ENCODE measurements around the gene PBX1.

Gene PBX1

DNA sequence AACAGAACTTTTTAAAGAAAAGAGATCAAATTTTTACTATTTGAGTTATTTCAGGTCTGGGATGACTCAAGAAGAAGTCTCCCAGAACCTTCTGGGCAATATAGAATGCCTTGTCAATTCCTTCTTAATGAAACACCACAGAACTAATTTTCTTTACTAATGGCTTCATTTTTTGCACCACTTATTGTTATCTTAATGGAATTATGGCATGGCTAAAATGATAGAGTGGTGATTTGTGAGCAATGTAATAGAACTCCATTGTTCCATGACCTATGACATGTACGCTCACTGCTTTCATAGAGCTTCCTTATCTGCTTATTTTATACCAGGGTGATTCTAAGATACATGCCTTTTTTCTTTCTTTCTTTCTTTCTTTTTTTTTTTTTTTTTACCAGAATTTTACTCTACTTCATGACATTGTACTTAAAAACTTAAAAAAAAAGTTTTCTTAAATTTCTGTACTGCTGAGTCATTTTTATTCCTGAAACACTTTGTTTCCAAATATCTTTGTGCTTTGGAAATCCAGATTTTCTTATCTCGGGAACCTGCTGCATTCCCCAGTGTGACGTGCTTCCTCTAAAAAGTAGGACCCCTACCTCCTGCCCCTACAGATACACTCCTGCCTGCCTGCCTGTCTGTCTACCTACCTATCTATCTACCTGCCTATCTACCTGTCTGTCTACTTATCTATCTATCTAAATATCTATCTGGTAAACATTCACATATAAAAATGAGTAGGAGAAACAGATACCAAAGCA, 284.9 kb downstream of the PBX1 start:
- no peak for DNase-seq

DNA sequence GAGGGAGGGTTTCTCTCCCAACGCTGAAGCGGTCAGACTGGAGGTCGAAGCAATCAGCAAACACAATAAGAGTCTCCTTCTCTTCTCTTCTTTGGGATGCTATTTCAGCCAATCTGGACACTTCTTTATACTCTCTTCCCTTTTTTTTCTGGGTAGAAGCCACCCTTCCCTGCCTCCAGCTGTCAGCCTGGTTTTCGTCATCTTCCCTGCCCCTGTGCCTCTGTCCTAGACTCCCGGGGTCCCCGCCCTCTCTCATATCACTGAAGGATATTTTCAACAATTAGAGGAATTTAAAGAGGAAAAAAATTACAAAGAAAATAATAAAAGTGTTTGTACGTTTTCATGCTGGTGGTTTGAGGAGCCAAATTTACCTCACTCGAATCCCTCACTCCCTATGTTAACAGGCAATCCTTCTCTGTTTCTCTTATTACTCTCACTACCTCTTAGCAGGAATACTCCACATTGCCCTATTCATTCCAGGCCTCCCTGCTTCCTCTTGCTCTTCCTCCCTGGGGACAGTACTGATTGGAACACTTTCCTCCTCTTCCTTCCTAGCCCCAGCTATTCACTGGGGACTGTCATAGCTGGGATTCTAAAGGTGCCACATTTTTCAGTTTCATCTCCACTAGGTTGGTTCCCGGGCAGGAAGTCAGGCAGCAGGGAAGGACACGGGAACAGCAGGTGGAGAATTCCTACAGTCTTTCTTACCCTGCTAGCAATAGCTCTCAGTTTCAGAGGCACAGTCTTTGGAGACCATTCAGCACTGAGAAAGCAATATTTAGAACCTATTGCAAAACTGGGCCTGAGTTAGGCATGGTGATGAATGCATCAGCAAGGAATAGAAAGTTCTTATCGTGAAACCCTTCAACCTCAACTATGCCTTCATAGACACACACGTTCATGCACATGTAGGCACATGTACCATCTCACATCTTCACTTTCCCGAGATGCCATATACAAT, 288.0 kb downstream of the PBX1 start:
- DNase-seq = no peak

DNA sequence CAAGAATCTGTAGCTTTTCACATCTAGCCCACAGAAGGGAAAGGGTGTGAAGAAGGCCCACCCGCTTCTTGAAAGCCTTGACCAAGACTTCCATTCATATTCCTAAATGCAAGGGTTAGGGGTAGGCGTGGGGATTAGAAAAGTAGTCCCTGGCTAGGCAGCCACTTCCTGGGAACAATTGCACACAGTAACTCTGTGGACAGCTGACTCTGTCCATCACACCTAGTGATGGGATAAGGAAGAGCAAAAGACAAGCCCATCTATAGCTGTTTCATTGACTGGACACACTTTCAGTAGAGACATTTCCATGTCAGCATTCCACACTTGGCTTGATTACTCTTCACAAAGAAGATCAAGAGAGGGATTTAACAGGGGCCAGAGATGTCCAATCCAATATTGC, 294.2 kb downstream of the PBX1 start:
- no peak for DNase-seq

DNA sequence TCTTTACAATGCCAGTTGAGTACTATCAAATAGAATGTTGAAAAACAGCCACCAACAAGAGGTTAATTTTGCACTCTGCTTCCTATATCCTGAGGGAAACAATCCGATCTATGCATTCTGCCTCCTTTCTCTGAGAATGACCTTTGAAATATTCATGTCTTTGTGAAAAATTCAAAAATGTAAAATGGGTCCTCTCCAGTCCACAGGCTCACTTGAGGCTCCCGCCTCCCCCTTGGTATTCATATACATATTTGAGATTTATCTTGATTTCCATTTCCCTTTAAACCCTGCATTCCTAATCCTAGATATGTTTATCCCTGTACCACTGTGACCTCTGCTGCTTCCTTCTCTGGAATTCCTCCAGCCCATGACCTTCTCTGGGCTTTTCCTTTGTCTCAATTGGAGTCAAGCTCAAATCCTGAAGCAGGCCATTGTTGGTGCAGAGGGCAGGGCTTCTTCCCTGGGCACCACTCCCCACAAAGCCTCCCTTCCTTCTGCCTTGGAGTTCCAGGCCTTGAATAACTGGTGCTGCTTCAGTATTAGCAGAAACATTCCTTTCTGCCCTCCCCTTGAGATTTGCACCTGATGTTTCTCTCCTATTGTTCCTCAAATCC, 296.8 kb downstream of the PBX1 start:
- no peak for DNase-seq

DNA sequence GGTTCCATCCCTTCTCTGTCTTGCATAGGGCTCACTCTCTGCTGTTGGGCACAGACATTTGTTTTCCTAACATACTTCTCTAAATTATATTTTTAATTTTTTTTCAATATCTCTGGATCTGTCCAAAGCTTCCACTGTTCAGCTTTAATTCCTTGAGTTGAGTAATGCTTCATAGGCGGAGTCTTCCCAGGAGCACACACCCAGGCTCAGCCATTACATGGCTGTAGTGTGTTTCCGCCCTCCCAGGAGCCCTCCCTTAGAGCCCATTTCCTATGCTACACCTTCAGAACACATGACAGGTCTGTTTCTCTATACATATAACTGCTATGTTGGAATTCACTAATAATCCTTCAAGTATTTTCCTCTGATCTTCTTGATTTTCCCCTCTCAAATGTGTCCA, 297.4 kb downstream of the PBX1 start:
- DNase-seq = no peak

DNA sequence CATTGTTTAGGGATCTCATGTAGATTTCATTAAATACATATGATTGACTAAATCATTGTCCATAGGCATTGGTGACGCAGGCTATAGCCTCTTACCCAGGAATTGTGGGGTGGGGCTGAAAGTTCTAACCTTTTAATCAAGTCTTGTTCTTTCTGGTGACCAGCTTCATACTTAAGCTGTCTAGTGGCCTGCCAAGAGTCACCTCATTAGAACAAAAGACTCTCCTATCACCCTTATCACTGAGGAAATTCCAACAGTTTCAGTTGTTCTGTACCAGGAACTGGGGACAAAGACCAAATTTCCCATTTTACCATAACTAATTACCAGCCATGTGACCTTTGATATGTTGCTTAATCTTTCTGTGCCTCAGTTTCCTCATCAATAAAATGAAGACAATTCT, 298.5 kb downstream of the PBX1 start:
- no peak for DNase-seq

DNA sequence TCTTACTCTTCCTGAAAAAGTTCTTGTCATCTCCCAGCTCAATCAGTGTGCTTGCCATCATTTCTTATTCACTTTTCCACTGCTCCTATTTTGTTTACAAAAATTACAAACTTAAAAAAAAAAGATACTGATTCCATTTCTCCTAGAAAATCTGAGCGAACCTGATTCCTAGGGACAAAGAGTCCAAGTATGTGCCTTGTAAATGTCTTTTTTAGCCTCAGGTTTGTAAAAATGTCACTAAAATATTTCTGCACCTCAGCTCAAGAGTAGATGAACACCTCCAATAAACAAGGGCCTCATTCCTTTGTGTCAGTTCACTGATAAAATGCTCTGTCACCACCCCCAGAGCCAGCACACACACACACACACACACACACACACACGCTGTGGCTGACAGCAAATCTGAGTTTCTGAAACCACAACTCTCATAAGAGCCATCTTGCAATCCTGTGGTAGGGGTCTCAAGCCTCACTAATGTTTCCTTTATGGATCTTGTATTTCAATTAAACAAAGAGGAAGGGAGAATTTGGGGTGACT, 299.2 kb downstream of the PBX1 start:
- no peak for DNase-seq

DNA sequence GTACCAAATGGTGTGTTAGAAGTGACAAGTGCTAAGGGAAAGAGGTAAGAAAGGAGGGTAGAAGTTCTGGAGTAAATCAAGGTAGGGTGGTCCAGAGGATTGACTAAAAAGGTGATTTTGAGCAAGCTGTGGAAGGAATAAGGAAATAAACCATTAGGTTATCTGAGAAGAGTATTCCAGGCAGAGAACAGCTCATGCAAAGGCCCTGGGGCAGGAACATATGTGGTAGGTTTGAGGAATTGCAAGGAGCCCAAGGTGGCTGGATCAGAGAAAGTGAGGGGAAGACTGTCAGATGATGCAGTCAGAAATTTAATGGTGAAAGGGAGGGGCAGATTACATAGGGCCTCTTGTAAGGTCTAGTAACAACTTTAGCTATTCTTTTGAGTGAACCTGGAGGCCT, 302.6 kb downstream of the PBX1 start:
- no peak for DNase-seq

DNA sequence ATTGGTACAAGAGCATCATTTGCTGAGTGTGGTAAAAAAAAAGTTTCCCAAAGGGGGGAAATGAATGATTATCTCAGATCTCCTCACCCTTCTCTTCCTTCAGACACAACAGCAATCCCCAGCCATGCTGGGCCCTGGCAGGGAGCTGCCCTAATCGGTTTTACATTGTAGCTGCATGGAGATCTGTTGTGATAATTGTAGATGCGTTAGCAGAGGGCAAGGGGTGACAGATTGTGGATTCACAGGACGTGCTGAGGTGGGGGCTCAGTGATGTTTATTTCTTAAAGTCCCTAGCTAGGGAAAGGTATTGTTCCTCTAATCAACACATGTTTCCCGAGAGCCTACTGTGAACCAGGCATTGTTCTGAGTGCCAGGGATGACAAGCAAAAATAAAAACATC, 304.1 kb downstream of the PBX1 start:
- no peak for DNase-seq

DNA sequence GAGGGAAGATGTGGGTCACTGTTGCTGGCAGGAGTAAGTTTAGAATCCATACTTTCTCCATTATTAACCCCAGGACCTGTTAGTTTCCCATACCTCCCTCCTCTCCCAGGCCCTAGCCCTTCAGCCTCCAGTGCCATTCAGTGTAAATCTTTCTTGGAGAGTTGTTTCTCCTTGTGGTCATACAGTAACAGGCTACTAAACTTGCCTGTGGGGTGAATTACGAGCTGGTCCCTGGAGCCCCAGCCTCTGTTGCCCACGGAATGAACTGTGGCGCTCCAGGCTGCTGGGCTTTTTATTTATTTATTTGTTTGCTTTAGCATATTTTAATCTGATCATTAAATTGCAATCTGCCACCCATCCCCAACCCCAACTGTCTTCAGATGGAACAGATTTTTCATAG, 305.2 kb downstream of the PBX1 start:
- DNase-seq = no peak

DNA sequence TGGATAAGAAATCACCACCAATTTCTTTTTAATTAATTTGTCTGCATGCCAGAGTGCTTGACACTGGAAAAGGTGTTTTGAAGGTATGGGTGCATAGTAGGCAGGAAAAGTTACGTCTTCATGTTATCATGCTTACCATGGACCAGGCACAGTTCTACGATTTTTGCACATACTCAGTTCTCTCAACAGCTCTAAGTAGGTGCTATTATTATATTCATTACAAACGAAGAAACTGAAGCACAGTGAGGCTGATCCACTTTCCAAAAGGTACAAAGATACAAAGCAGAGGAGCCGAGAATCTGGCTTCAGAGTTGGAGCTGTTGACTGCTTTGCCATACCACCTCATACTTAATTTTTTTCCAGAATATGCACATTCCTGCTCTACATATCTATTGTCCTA, 306.4 kb downstream of the PBX1 start:
- no peak for DNase-seq

DNA sequence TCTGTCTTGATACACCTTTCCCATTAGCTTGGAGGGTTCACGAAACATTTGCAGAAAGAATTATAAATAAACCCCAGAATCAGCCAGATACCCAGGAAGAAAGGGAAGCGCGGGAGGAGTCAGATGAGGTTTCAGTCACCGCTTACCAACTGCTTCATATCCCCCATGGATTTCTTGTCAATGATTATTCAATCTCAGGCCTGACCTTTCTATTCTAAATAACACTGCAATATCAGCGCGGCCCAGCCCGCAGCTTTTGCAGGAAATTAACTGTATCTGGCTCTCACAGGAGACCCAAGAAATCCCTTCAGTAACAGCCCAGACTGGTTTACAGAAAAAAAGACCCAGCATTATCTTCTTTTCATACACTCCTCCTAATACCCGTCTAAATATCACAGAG, 308.6 kb downstream of the PBX1 start:
- DNase-seq = no peak

DNA sequence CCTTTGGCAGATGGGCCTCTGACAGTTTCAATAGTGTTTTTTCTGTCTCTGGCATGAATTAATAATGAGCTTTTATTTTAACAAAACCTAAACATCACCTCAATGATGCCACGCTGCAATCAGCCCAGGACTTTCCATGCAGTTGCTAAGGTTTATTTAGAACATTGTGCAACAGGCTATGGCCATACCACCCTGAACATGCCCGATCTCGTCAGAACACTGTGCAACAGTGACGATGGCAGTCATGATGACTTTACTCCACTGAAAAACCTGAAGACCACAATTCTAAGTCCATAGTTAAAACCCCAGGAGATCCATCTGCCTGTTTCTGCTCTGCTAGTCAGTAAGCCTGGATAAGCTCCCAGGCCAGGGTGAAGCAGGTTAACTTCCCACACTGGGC, 310.0 kb downstream of the PBX1 start:
- no peak for DNase-seq

DNA sequence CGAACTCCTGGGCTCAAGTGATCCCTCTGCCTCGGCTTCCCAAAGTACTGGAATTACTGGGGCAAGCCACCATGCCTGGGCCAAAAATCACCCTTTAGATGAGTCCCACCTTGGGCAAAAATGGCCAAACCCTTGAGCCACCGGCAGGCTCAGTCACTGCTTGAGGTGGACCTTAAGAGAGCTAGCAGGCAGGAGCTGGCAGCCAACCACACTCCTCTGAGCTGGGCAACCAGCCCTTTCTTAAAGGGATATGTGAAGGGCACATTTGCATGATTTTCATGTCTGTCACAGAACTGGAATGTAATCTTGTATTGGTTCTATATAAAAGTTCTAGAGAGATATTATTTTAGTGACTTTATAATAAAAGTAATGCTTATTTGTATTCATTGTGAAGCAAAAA, 316.5 kb downstream of the PBX1 start:
- DNase-seq = no peak

DNA sequence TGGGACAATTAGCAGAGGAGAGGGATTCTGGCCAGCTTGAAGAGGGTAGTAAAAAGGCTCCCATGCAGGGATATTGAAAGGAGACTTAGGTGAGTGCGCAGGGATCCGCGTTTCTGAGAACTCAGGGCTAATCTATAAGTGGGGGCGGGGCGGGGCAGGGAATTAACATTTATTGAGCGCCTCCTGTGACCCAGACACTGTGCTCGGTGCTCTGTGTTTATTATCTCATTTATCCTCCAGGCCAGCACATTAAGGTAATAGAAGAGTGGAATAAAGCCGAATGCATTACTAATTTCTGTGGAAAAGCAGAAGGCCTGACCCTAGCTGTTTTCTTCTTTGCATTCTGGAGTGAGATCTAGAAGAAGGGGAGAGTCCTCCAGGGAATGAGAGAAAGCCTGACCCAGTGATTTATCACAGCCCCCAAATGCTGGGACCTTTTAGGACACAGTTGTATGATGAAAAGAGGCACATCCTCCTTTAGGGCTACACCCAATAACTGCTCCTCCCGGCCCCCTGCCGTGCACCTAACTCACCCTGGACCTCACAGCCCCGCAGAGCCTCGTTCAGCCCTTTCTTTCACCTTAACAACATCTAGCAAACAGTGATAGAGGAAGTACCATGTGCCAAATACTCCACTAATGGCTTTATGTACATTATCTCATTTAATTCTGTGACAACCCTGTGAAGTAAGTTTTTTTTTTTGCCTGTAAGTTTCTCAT, 317.6 kb downstream of the PBX1 start:
- DNase-seq = no peak

DNA sequence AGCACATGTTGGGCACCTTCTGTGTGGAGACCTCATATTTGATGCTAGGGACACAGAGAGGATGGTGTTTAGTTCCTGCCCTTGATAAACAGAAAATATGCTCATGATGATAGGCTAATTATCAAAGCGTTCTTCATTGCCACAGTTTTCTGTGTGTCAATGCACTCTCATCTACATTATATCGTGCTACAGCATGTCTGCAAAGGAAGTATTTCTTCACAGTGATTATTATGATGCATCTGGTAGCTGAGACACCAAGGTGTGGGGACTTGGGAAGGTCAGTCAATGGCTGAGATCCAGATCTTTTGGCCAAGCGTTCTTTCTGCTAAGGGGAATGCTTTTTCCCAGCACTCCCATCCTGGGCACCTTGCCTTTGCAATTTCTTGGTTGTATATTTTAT, 321.2 kb downstream of the PBX1 start:
- no peak for DNase-seq

DNA sequence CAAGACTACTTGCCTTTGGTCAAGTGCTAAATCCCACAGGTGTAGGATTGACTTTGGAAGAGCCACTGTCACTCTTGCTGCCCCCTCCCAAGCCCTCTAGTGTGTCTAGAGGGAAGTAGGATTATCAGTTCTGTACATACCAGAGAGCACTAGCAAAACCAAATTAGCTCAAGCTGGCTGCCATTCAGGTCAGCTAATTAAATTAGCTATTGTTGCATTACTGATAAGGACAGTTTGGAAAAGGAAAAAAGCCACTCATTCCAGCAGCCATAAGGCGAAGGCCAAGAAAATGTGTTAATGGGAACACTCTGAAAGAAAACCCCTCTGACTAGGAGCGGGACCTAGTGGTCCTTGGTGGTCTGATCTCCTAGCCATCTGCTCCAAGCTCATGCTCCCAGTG, 321.7 kb downstream of the PBX1 start:
- DNase-seq = no peak

DNA sequence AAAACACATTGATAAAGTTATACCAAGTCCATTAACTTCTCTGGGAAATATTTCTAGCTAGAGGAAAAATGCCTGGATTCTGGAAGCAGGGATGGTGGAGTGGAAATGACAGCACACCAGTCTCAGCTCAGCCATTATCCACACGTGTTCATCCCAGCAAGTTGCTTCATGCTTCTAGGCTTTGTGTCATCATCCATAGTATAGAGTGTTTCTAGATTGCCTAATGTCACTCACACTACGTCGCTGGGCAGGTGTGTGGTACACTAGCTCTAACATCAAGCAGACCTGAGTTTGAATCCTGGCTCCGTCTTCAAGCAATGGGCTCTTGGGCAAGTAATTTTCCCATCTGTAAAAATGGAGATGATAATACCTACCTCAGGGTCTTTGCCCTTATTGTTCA, 326.3 kb downstream of the PBX1 start:
- no peak for DNase-seq

DNA sequence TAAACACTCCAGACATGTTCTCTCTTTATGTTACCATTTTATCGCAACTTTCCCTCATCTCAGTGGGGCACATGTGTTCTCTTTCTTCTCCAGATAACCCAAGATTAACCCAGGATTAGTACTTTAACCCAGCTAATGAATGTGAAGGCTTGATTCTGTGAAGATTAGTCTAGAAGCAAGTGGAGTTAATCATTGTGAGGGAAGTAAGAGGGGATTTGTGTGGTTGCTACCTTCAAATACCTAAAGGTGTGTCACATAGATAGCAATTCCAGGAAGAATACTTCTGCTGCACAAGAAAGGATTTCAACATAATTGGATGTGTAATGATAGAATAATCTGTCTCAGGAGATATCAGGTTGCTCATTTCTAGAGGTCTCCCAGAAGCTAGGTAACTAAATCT, 327.1 kb downstream of the PBX1 start:
- DNase-seq = no peak

DNA sequence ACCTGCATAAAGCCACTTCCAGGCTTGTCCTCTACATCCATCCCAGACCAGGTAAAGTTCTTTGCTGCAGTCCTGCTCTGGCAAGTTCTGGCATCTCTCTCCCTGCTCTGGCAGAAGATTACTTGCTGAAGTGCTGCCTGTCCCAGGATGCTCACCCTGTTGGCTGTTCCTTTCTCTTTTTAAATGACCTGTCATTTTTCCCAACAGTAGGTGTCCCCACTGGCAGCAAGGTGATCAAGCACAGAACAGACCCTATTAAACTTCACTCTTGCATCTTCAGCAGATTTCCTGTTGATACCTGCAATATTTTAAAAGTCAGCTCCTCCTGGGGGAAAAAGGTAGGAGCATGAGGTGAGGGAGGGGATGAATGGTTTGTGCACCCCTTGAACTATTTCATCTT, 332.6 kb downstream of the PBX1 start:
- no peak for DNase-seq

DNA sequence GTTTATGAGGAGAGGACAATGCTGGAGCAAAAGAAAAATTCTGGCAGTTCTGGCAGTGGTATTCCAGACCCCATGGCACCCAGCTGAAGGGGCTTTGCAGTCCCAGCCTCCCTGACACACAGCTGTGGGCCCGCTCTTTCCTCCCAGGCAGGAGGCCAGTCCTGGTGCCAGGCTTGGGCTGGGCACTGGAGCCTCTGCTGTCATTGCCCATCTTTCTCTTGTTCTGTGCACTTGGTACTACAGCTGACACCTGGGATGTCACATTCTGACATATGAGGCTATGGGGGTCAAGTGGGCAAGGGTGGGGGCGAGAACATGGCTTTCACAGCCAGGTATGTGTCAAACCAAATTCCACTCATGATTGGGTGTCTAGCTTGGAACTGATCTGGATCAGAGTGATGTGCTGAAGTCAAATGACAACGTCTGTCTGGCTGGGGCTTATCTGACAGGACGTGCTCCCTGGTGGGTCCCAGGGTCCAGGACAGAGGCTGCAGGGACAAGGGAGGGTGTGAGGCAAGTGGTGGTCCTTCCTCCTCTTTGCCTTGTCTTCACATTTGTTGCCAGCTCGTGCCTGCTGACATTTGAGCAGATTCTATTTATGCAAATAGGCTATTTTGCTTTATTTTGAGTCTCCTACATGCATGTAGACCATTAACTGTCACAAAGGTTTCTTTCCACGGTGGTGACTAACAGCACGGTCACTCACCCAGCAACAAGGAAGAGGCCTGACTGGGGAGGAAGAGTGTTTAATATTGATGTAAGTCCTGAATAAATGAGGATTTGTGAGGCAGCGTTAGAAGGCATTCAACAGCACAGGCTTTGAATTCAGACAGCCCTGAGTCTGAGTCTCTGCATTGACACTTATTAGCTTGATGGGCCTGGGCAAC, 336.3 kb downstream of the PBX1 start:
- DNase-seq = no peak

DNA sequence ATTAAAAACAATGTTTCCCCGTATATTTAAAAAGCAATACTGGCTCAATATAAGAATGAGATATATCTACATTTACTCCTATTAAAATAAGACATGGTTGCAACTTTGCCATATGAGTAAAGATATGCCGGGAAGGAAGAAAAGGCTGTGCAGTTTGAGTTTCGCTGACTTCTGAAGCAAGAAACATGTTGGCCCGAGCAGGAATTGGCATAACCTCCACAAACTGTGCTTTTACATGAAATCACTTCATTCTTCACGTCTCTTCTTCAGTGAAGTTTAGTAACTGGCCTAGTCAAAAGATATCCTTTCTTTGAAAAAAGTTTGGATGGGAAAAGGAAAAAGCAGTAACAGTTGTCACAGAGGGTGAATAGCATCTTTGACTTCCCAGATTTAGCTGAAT, 342.0 kb downstream of the PBX1 start:
- no peak for DNase-seq

Measured in activated gamma-delta T cell treated with Interleukin-2 at 50 U/mL for 16 hours (primary cell).